Measurements from ENCODE around the gene PTHLH. TPM values are rescaled to one million over a fixed set of nuclear protein-coding genes. Genes with fewer than 3 reads are reported as not detected.

The PTHLH gene
- total and polyA plus RNA-seq, 10 of the 15 experiments (the other 5 are each of a cell fraction or from before 2014, with no cell fraction given): 0.08 to 0.12 TPM; not detected in 8

DNA sequence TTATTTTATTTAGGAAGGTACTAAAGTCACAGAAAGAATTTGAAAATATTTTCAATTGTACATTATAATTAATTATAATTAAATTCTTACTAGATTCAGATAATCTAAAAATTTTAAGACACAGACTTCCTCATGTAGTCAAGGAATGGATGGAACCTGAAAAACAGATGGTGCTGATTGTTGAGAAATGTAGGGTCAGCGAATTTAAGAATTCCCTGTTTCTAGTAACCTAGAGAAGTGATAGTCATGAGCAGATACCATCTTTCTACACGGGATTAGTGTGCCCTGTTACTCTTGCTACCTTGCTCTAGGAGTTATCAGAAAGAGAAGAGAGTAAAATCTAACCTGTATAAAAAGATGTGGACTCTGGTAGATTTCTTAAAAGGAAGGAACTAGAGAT is 37.5 kb upstream of the PTHLH start:
- H3K4me1 ChIP-seq (ENCODE audit: control insufficient read depth, insufficient read depth, low read length): no peaks in the 10 kb centered on the region
- CTCF ChIA-PET: no interaction called here
- no peak overlapping the region for H3K4me2 ChIP-seq (ENCODE audit: control insufficient read depth, insufficient read depth)
- WGBS (ENCODE audit: insufficient coverage, insufficient replicate concordance, low lambda C conversion rate, missing lambda C conversion rate): 0% methylated on average over 2 of the region's 2 CpGs
- BruUV-seq (replicated peaks): no TSS peak
- H4K20me1 ChIP-seq (ENCODE audit: control insufficient read depth, insufficient read depth): no peaks in the 10 kb centered on the region
- no peak overlapping the region for H2AFZ ChIP-seq (ENCODE audit: control insufficient read depth, low read depth, low read length)
- no peaks in the 10 kb centered on the region for H3K27me3 ChIP-seq (replicated peaks in 1 of 2; ENCODE audit: control insufficient read depth in 2 of 2, insufficient read depth in 2 of 2, low read length in 1 of 2)
- SMC1A ChIA-PET (ENCODE audit: uncharacterized antibody, unreplicated experiment): no interaction called here
- no peak for TF ChIP-seq TARDBP (IDR thresholded peaks at IDR 0.05; ENCODE audit: borderline replicate concordance)
- TF ChIP-seq, protein P1, sequence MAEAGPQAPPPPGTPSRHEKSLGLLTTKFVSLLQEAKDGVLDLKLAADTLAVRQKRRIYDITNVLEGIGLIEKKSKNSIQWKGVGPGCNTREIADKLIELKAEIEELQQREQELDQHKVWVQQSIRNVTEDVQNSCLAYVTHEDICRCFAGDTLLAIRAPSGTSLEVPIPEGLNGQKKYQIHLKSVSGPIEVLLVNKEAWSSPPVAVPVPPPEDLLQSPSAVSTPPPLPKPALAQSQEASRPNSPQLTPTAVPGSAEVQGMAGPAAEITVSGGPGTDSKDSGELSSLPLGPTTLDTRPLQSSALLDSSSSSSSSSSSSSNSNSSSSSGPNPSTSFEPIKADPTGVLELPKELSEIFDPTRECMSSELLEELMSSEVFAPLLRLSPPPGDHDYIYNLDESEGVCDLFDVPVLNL (IDR thresholded peaks at IDR 0.05; ENCODE audit: low read depth, low read length): no peak
- no peak overlapping the region for H3K4me3 ChIP-seq
- intact Hi-C loops (cut with micrococcal nuclease; ENCODE audit: unreplicated experiment) (no loop called here), in situ Hi-C loops (cut with MboI) (no loop called here)
- RAD21 ChIA-PET (ENCODE audit: unreplicated experiment): no interaction called here
- FAIRE-seq (no peak), ATAC-seq (no peak), DNase-seq (ENCODE audit: low read depth, low spot score) (no peak)
- H3K9me3 ChIP-seq (replicated peaks; ENCODE audit: control insufficient read depth, insufficient read depth, low read length): no peaks in the 10 kb centered on the region
- no peaks in the 10 kb centered on the region for H3K36me3 ChIP-seq (ENCODE audit: control insufficient read depth in 2 of 2, insufficient read depth in 2 of 2, low read length in 1 of 2)
- no peaks in the 10 kb centered on the region for H3K79me2 ChIP-seq (ENCODE audit: control insufficient read depth, insufficient read depth, low read length)
- H3K27ac ChIP-seq (ENCODE audit: control insufficient read depth, insufficient read depth): no peak overlapping the region
- POLR2A ChIA-PET: no interaction called here
- no peak overlapping the region for H3K9ac ChIP-seq (ENCODE audit: control insufficient read depth, insufficient read depth, low read length)

DNA sequence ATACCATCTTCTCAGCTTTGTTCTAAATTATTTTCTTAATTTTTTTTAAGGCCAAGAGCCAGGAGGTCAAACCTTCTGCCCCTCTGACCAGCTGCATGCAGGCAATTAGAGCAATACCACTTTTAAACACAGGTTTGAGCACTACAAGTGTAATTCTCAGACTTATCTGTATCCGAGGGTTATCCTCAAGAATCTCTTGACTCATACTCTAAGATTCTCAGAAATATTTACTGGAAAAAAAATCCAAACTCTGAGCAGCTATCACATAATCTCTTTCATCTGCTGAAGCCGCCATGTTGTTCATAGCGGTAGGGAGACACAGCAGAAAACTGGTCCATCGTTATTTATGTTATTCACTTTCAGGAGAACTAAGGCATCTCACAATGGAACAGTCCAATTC is 27.4 kb upstream of the PTHLH start:
- ChIA-PET POLR2A (no interaction called here), CTCF (no interaction called here), RAD21 (ENCODE audit: unreplicated experiment) (no interaction called here), SMC1A (ENCODE audit: uncharacterized antibody, unreplicated experiment) (no interaction called here)
- no peaks in the 10 kb centered on the region for H3K9me3 ChIP-seq (replicated peaks; ENCODE audit: control insufficient read depth, insufficient read depth, low read length)
- no TSS peak for BruUV-seq (replicated peaks)
- H3K36me3 ChIP-seq (ENCODE audit: control insufficient read depth in 2 of 2, insufficient read depth in 2 of 2, low read length in 1 of 2): no peaks in the 10 kb centered on the region
- 52% methylated on average over 4 of the region's 4 CpGs for WGBS (ENCODE audit: insufficient coverage, insufficient replicate concordance, low lambda C conversion rate, missing lambda C conversion rate)
- no peaks in the 10 kb centered on the region for H3K79me2 ChIP-seq (ENCODE audit: control insufficient read depth, insufficient read depth, low read length)
- ATAC-seq (no peak), DNase-seq (ENCODE audit: low read depth, low spot score) (no peak), FAIRE-seq (no peak)
- H4K20me1 ChIP-seq (ENCODE audit: control insufficient read depth, insufficient read depth): no peaks in the 10 kb centered on the region
- intact Hi-C loops (cut with micrococcal nuclease; ENCODE audit: unreplicated experiment) (no loop called here), in situ Hi-C loops (cut with MboI) (no loop called here)
- no peaks in the 10 kb centered on the region for H3K4me1 ChIP-seq (ENCODE audit: control insufficient read depth, insufficient read depth, low read length)
- no peaks in the 10 kb centered on the region for H3K27me3 ChIP-seq (replicated peaks in 1 of 2; ENCODE audit: control insufficient read depth in 2 of 2, insufficient read depth in 2 of 2, low read length in 1 of 2)
- H2AFZ ChIP-seq (ENCODE audit: control insufficient read depth, low read depth, low read length): no peak overlapping the region
- H3K9ac ChIP-seq (ENCODE audit: control insufficient read depth, insufficient read depth, low read length): no peak overlapping the region
- no peak overlapping the region for H3K4me3 ChIP-seq
- H3K27ac ChIP-seq (ENCODE audit: control insufficient read depth, insufficient read depth): no peak overlapping the region
- H3K4me2 ChIP-seq (ENCODE audit: control insufficient read depth, insufficient read depth): no peak overlapping the region
- TF ChIP-seq IKZF2 (IDR thresholded peaks at IDR 0.05): no peak
- no peak for TF ChIP-seq EGR1 (IDR thresholded peaks at IDR 0.05; ENCODE audit: borderline replicate concordance in 1 of 2, low read depth in 2 of 2, low read length in 2 of 2)
- TF ChIP-seq, protein P1 (IDR thresholded peaks at IDR 0.05; ENCODE audit: low read depth, low read length): no peak
- TF ChIP-seq ZBED1 (IDR thresholded peaks at IDR 0.05; ENCODE audit: borderline replicate concordance): no peak
- TF ChIP-seq POLR2AphosphoS5 (IDR thresholded peaks at IDR 0.05; ENCODE audit: low read length): no peak
- TF ChIP-seq, protein P2, sequence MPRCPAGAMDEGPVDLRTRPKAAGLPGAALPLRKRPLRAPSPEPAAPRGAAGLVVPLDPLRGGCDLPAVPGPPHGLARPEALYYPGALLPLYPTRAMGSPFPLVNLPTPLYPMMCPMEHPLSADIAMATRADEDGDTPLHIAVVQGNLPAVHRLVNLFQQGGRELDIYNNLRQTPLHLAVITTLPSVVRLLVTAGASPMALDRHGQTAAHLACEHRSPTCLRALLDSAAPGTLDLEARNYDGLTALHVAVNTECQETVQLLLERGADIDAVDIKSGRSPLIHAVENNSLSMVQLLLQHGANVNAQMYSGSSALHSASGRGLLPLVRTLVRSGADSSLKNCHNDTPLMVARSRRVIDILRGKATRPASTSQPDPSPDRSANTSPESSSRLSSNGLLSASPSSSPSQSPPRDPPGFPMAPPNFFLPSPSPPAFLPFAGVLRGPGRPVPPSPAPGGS (IDR thresholded peaks at IDR 0.05; ENCODE audit: borderline replicate concordance, insufficient read depth, low read depth, low read length, poor library complexity, severe bottlenecking): no peak
- TF ChIP-seq, protein P3, sequence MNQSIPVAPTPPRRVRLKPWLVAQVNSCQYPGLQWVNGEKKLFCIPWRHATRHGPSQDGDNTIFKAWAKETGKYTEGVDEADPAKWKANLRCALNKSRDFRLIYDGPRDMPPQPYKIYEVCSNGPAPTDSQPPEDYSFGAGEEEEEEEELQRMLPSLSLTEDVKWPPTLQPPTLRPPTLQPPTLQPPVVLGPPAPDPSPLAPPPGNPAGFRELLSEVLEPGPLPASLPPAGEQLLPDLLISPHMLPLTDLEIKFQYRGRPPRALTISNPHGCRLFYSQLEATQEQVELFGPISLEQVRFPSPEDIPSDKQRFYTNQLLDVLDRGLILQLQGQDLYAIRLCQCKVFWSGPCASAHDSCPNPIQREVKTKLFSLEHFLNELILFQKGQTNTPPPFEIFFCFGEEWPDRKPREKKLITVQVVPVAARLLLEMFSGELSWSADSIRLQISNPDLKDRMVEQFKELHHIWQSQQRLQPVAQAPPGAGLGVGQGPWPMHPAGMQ (IDR thresholded peaks at IDR 0.05; ENCODE audit: borderline replicate concordance): no peak

Measured in GM12878 (cell line).